Muscle of leg (tissue), 11 donors: ENCODE results near the gene RNPS1. TPM values are rescaled to one million over a fixed set of nuclear protein-coding genes. Genes with fewer than 3 reads are reported as not detected.

Source experiments
- DNase-seq: peaks from one replicate; pipeline ENCODE4 v3.0.0; 2013
- H3K27ac ChIP-seq: one replicate; pipeline ENCODE4 v1.5.1; 2013; ENCODE audit warnings: mild to moderate bottlenecking, low read length, control low read depth
- H3K27me3 ChIP-seq: one replicate; pipeline ENCODE4 v1.6.1; 2013; ENCODE audit warnings: low read length; ENCODE audit not compliant: control insufficient read depth, insufficient read depth
- H3K36me3 ChIP-seq: one replicate; pipeline ENCODE4 v1.6.1; 2013; ENCODE audit warnings: low read length; ENCODE audit not compliant: control insufficient read depth, insufficient read depth
- H3K4me1 ChIP-seq: one replicate; pipeline ENCODE4 v1.6.1; 2013; ENCODE audit warnings: low read length; ENCODE audit not compliant: control insufficient read depth, insufficient read depth
- H3K4me3 ChIP-seq: one replicate; pipeline ENCODE4 v1.5.1; 2013; ENCODE audit warnings: low read length, control low read depth
- H3K9me3 ChIP-seq: replicated peaks from 2 replicates; pipeline ENCODE4 v1.6.1; 2013; ENCODE audit warnings: low read depth, low read length; ENCODE audit not compliant: control insufficient read depth
- WGBS: methylation state at CpG from one replicate; pipeline ENCODE4 v1.1.5; 2013; ENCODE audit warnings: missing lambda C conversion rate; ENCODE audit not compliant: insufficient coverage; 5-methylcytosine and 5-hydroxymethylcytosine counted together
- polyA plus RNA-seq, 8 donors: library from polyadenylated mRNA; unstranded; fragments of 120-200 nt; gene quantifications; one replicate each; pipeline versions ENCODE4 v1.2.1 to v1.2.3, GENCODE V29; 2013; ENCODE audit warnings: inconsistent platforms in 1 of 8, low replicate concordance in 1 of 8; ENCODE audit not compliant: insufficient read length in 8 of 8, insufficient read depth in 1 of 8
- total RNA-seq: library from RNA; stranded (reverse); fragments of 120-200 nt; gene quantifications from one replicate; pipeline ENCODE4 v1.2.4, GENCODE V29; 2013

Gene RNPS1
- total and polyA plus RNA-seq, 9 donors, result 80.7 to 198 (median 185) TPM

GRCh38 chr16:2231016-2231931 is 36.7 kb downstream of the RNPS1 start:
- peaks cover 87% of the 10 kb centered on the region for H3K36me3 ChIP-seq
- H3K4me1 ChIP-seq, result peaks cover 5% of the 10 kb centered on the region
- no peak overlapping the region for H3K4me3 ChIP-seq
- DNase-seq, result no peak
- peaks cover 12% of the 10 kb centered on the region for H3K27me3 ChIP-seq
- 79% methylated on average over 29 of the region's 29 CpGs for WGBS
- no peaks in the 10 kb centered on the region for H3K9me3 ChIP-seq
- H3K27ac ChIP-seq, result no peak overlapping the region

GRCh38 chr16:2230376-2230775 is 37.5 kb downstream of the RNPS1 start:
- no peak overlapping the region for H3K4me3 ChIP-seq
- 84% methylated on average over 10 of the region's 13 CpGs for WGBS
- H3K27ac ChIP-seq, result no peak overlapping the region
- DNase-seq, result no peak
- no peaks in the 10 kb centered on the region for H3K9me3 ChIP-seq
- H3K27me3 ChIP-seq, result peaks cover 3% of the 10 kb centered on the region
- peaks cover 83% of the 10 kb centered on the region for H3K36me3 ChIP-seq
- no peaks in the 10 kb centered on the region for H3K4me1 ChIP-seq

GRCh38 chr16:2229632-2230250 is 38.2 kb downstream of the RNPS1 start:
- Histone ChIP-seq H3K9me3 (no peaks in the 10 kb centered on the region), H3K4me1 (peaks cover 4% of the 10 kb centered on the region), H3K4me3 (no peak overlapping the region), H3K27me3 (no peaks in the 10 kb centered on the region), H3K27ac (no peak overlapping the region), H3K36me3 (peaks cover 77% of the 10 kb centered on the region)
- 82% methylated on average over 21 of the region's 23 CpGs for WGBS
- DNase-seq, result no peak

- Histone ChIP-seq H3K4me1 (peaks cover 11% of the 10 kb centered on the region), H3K36me3 (peaks cover 71% of the 10 kb centered on the region), H3K27me3 (no peaks in the 10 kb centered on the region), H3K9me3 (no peaks in the 10 kb centered on the region), H3K4me3 (no peak overlapping the region), H3K27ac (no peak overlapping the region)
- DNase-seq, result no peak
- 90% methylated on average over 7 of the region's 12 CpGs for WGBS
Observed at GRCh38 chr16:2229091-2229490, 38.8 kb downstream of the RNPS1 start.

- 87% methylated on average over 18 of the region's 25 CpGs for WGBS
- H3K36me3 ChIP-seq, result peaks cover 63% of the 10 kb centered on the region
- H3K4me1 ChIP-seq, result peaks cover 12% of the 10 kb centered on the region
Observed at GRCh38 chr16:2228161-2228824, 39.6 kb downstream of the RNPS1 start.

GRCh38 chr16:2226918-2227317 is 41.0 kb downstream of the RNPS1 start:
- Histone ChIP-seq H3K4me1 (peaks cover 15% of the 10 kb centered on the region), H3K9me3 (no peaks in the 10 kb centered on the region), H3K36me3 (peaks cover 50% of the 10 kb centered on the region), H3K27me3 (no peaks in the 10 kb centered on the region), H3K4me3 (no peak overlapping the region), H3K27ac (no peak overlapping the region)
- DNase-seq, result no peak
- WGBS, result 92% methylated on average over 2 of the region's 6 CpGs

More at GRCh38 chr16:2228161-2228824, 39.6 kb downstream of the RNPS1 start:
- Histone ChIP-seq H3K27me3 (no peaks in the 10 kb centered on the region), H3K27ac (no peak overlapping the region), H3K9me3 (no peaks in the 10 kb centered on the region), H3K4me3 (no peak overlapping the region)
- no peak for DNase-seq

GRCh38 chr16:2226245-2226793 is 41.6 kb downstream of the RNPS1 start:
- Histone ChIP-seq H3K27me3 (no peaks in the 10 kb centered on the region), H3K4me3 (no peak overlapping the region), H3K4me1 (peaks cover 15% of the 10 kb centered on the region), H3K9me3 (no peaks in the 10 kb centered on the region), H3K36me3 (peaks cover 44% of the 10 kb centered on the region), H3K27ac (no peak overlapping the region)
- WGBS, result 82% methylated on average over 4 of the region's 9 CpGs
- DNase-seq, result no peak

- Histone ChIP-seq H3K27me3 (no peaks in the 10 kb centered on the region), H3K36me3 (peaks cover 26% of the 10 kb centered on the region), H3K4me1 (peaks cover 15% of the 10 kb centered on the region), H3K9me3 (no peaks in the 10 kb centered on the region), H3K4me3 (peak overlapping the region; percentile 96), H3K27ac (peak overlapping the region; percentile 85)
- 5% methylated on average over 20 of the region's 22 CpGs for WGBS
- DNase-seq, result peak; percentile 65
Observed at GRCh38 chr16:2223942-2224486, 43.9 kb downstream of the RNPS1 start.

- peaks cover 19% of the 10 kb centered on the region for H3K36me3 ChIP-seq
- WGBS, result under 1% methylated on average over 82 of the region's 82 CpGs
- H3K4me3 ChIP-seq, result peak within 1 kb of the TSS; percentile 96
- peak; percentile 99 for DNase-seq
- no peaks in the 10 kb centered on the region for H3K9me3 ChIP-seq
- H3K4me1 ChIP-seq, result peaks cover 15% of the 10 kb centered on the region
- H3K27ac ChIP-seq, result peak within 1 kb of the TSS; percentile 91
- no peaks in the 10 kb centered on the region for H3K27me3 ChIP-seq
Observed at GRCh38 chr16:2223221-2223941, 44.5 kb downstream of the RNPS1 start, which contains the start of gene E4F1. TSS of gene E4F1 (plus strand) at chr16:2223591. CDS start at chr16:2223614, 23 bp downstream.
